MM.1S (cell line): ENCODE measurements around the gene NAA25.

Source experiments
- DNase-seq: peaks from one replicate; pipeline ENCODE4 v3.0.0-alpha.2; 2015
- H2AFZ ChIP-seq: fragments of 300-600 bp; sonication (generic); 2 replicates; pipeline ENCODE4 v1.6.0; 2016; ENCODE audit warnings: antibody characterized with exemption, low read length
- H3F3A ChIP-seq: fragments of 300-600 bp; sonication (generic); 2 replicates; pipeline ENCODE4 v1.6.1; 2016; ENCODE audit warnings: mild to moderate bottlenecking, antibody characterized with exemption, low read length, moderate library complexity, mixed read lengths; ENCODE audit not compliant: insufficient read depth
- H3K27ac ChIP-seq: fragments of 300-600 bp; sonication (generic); 2 replicates; pipeline ENCODE4 v1.5.1; 2016; ENCODE audit warnings: mild to moderate bottlenecking, low read length
- H3K27me3 ChIP-seq: fragments of 300-600 bp; sonication (generic); replicated peaks from 2 replicates; pipeline ENCODE4 v1.6.0; 2016; ENCODE audit warnings: low read length; ENCODE audit not compliant: insufficient read depth
- H3K36me3 ChIP-seq: fragments of 300-600 bp; sonication (generic); replicated peaks from 2 replicates; pipeline ENCODE4 v1.6.1; 2016; ENCODE audit warnings: mild to moderate bottlenecking, low read length, mixed read lengths; ENCODE audit not compliant: insufficient read depth
- H3K4me1 ChIP-seq: fragments of 300-600 bp; sonication (generic); 2 replicates; pipeline ENCODE4 v1.6.1; 2016; ENCODE audit warnings: low read length, mixed read lengths
- H3K4me2 ChIP-seq: fragments of 300-600 bp; sonication (generic); 2 replicates; pipeline ENCODE4 v1.6.0; 2016; ENCODE audit warnings: low read depth, low read length
- H3K4me3 ChIP-seq: fragments of 300-600 bp; sonication (generic); 2 replicates; pipeline ENCODE4 v1.5.1; 2016; ENCODE audit warnings: low read length, mixed read lengths
- H3K79me2 ChIP-seq: fragments of 300-600 bp; sonication (generic); 2 replicates; pipeline ENCODE4 v1.6.1; 2016; ENCODE audit warnings: mixed run types, low read length, mixed read lengths
- H3K9ac ChIP-seq: fragments of 300-600 bp; sonication (generic); 2 replicates; pipeline ENCODE4 v1.6.1; 2016; ENCODE audit warnings: low read length, mixed read lengths
- H3K9me2 ChIP-seq: fragments of 300-600 bp; sonication (generic); replicated peaks from 2 replicates; pipeline ENCODE4 v1.6.1; 2016; ENCODE audit warnings: mild to moderate bottlenecking, low read length, mixed read lengths; ENCODE audit not compliant: insufficient read depth
- H3K9me3 ChIP-seq: fragments of 300-600 bp; sonication (generic); replicated peaks from 2 replicates; pipeline ENCODE4 v1.6.1; 2016; ENCODE audit warnings: mild to moderate bottlenecking, low read length, mixed read lengths; ENCODE audit not compliant: insufficient read depth
- H4K20me1 ChIP-seq: fragments of 300-600 bp; sonication (generic); 2 replicates; pipeline ENCODE4 v1.6.1; 2016; ENCODE audit warnings: mild to moderate bottlenecking, low read length, moderate library complexity, mixed read lengths; ENCODE audit not compliant: insufficient read depth
- CTCF ChIP-seq: fragments of 300-600 bp; sonication (generic); IDR thresholded peaks from 2 replicates; pipeline ENCODE4 v1.5.1; 2016; ENCODE audit warnings: antibody characterized with exemption, low read length, mixed read lengths
- EZH2 ChIP-seq: fragments of 300-600 bp; sonication (generic); optimal IDR thresholded peaks from 2 replicates; pipeline ENCODE3; 2017; ENCODE audit warnings: low read depth, mild to moderate bottlenecking, antibody characterized with exemption, low read length, mixed read lengths
- EZH2phosphoT487 ChIP-seq: fragments of 300-600 bp; sonication (generic); IDR thresholded peaks from 2 replicates; pipeline ENCODE4 v1.6.1; 2018; ENCODE audit warnings: antibody characterized with exemption, low read length

NAA25 gene

GRCh38 chr12:112151766-112152541 is 43.4 kb upstream of the NAA25 start:
- H2AFZ ChIP-seq = no peak overlapping the region
- H3K4me2 ChIP-seq = no peak overlapping the region

GRCh38 chr12:112149596-112149995 is 41.0 kb upstream of the NAA25 start:
- Histone ChIP-seq H3F3A (no peaks in the 10 kb centered on the region), H3K4me3 (no peak overlapping the region), H3K9me3 (no peaks in the 10 kb centered on the region), H3K27me3 (no peaks in the 10 kb centered on the region), H3K27ac (no peak overlapping the region), H3K36me3 (no peaks in the 10 kb centered on the region), H3K4me2 (no peak overlapping the region), H3K79me2 (no peaks in the 10 kb centered on the region), H2AFZ (no peak overlapping the region), H3K9ac (no peak overlapping the region), H3K4me1 (no peaks in the 10 kb centered on the region), H3K9me2 (no peaks in the 10 kb centered on the region), H4K20me1 (no peaks in the 10 kb centered on the region)
- TF ChIP-seq CTCF (no peak), EZH2 (no peak), EZH2phosphoT487 (no peak)
- no peak for DNase-seq

More at GRCh38 chr12:112151766-112152541, 43.4 kb upstream of the NAA25 start:
- no peak for DNase-seq
- Histone ChIP-seq H3K27ac (no peak overlapping the region), H3K9me2 (no peaks in the 10 kb centered on the region), H3K27me3 (no peaks in the 10 kb centered on the region), H3K4me1 (no peaks in the 10 kb centered on the region), H3F3A (no peaks in the 10 kb centered on the region), H3K4me3 (no peak overlapping the region), H3K79me2 (no peaks in the 10 kb centered on the region), H3K36me3 (no peaks in the 10 kb centered on the region), H4K20me1 (no peaks in the 10 kb centered on the region), H3K9me3 (no peaks in the 10 kb centered on the region), H3K9ac (no peak overlapping the region)
- no peak for TF ChIP-seq CTCF

- no peaks in the 10 kb centered on the region for H3K27me3 ChIP-seq
- TF ChIP-seq EZH2phosphoT487 = no peak
- TF ChIP-seq EZH2 = no peak
- TF ChIP-seq CTCF = no peak
- H3K4me3 ChIP-seq = no peak overlapping the region
- no peaks in the 10 kb centered on the region for H3K9me3 ChIP-seq
- H3K27ac ChIP-seq = no peak overlapping the region
- no peaks in the 10 kb centered on the region for H3K4me1 ChIP-seq
- H3K9me2 ChIP-seq = no peaks in the 10 kb centered on the region
- H4K20me1 ChIP-seq = no peaks in the 10 kb centered on the region
- H2AFZ ChIP-seq = no peak overlapping the region
- H3K36me3 ChIP-seq = no peaks in the 10 kb centered on the region
- no peak for DNase-seq
- H3K9ac ChIP-seq = no peak overlapping the region
- H3F3A ChIP-seq = no peaks in the 10 kb centered on the region
- no peak overlapping the region for H3K4me2 ChIP-seq
- H3K79me2 ChIP-seq = no peaks in the 10 kb centered on the region
Measured at GRCh38 chr12:112148031-112148513, 39.5 kb upstream of the NAA25 start.
